SK-N-SH treated with all-trans-retinoic acid at 6 μM for 48 hours (cell line): ENCODE data around the gene AKAP7.

ENCODE experiments used
- ATAC-seq: fragments of 200-7000 bp; cut with Tn5 transposase; 3 replicates; pipeline ENCODE4 v1.9.1; 2020; ENCODE audit warnings: mild to moderate bottlenecking, moderate library complexity
- ARNTL ChIP-seq: fragments of 450-650 bp; formaldehyde crosslinking; IDR thresholded peaks from 2 replicates; pipeline ENCODE4 v1.5.0; 2020; ENCODE audit warnings: low read depth, mild to moderate bottlenecking, moderate library complexity, borderline replicate concordance
- BACH2 ChIP-seq: fragments of 250-450 bp; sonication (Bioruptor Pico); IDR thresholded peaks from 2 replicates; pipeline ENCODE4 v1.9.0; 2021; ENCODE audit warnings: mild to moderate bottlenecking, borderline replicate concordance
- CREB5 ChIP-seq: fragments of 250-450 bp; sonication (Bioruptor Pico); IDR thresholded peaks from 2 replicates; pipeline ENCODE4 v1.5.1; 2020; ENCODE audit warnings: low read depth, mild to moderate bottlenecking, moderate library complexity
- CSRNP3 ChIP-seq: fragments of 250-450 bp; sonication (Bioruptor Pico); IDR thresholded peaks from 2 replicates; pipeline ENCODE4 v1.5.1; 2021; ENCODE audit warnings: mild to moderate bottlenecking, moderate library complexity
- ESRRG ChIP-seq: fragments of 250-450 bp; sonication (Bioruptor Pico); IDR thresholded peaks from 2 replicates; pipeline ENCODE4 v1.6.1; 2021; ENCODE audit warnings: mild to moderate bottlenecking
- GLIS3 ChIP-seq: fragments of 250-450 bp; sonication (Bioruptor Pico); IDR thresholded peaks from 2 replicates; pipeline ENCODE4 v1.5.0; 2020; ENCODE audit warnings: mild to moderate bottlenecking, moderate library complexity
- ISL1 ChIP-seq: fragments of 250-450 bp; sonication (Bioruptor Pico); IDR thresholded peaks from 2 replicates; pipeline ENCODE4 v2.1.2; 2022; ENCODE audit warnings: mild to moderate bottlenecking, moderate library complexity
- PATZ1 ChIP-seq: fragments of 250-450 bp; sonication (Bioruptor Pico); IDR thresholded peaks from 2 replicates; pipeline ENCODE4 v1.8.0; 2020; ENCODE audit warnings: mild to moderate bottlenecking, moderate library complexity, borderline replicate concordance
- POU6F1 ChIP-seq: fragments of 250-450 bp; sonication (Bioruptor Pico); IDR thresholded peaks from 2 replicates; pipeline ENCODE4 v1.8.0; 2021; ENCODE audit warnings: low read depth, mild to moderate bottlenecking, moderate library complexity, borderline replicate concordance
- RARB ChIP-seq: fragments of 250-450 bp; sonication (Bioruptor Pico); IDR thresholded peaks from 2 replicates; pipeline ENCODE4 v1.8.0; 2021; ENCODE audit warnings: mild to moderate bottlenecking, moderate library complexity
- SNAI2 ChIP-seq: fragments of 250-450 bp; sonication (Bioruptor Pico); IDR thresholded peaks from 2 replicates; pipeline ENCODE4 v1.5.0; 2020; ENCODE audit warnings: mild to moderate bottlenecking, moderate library complexity
- TCF4 ChIP-seq: fragments of 250-450 bp; sonication (Bioruptor Pico); IDR thresholded peaks from 2 replicates; pipeline ENCODE4 v1.8.0; 2021; ENCODE audit warnings: mild to moderate bottlenecking, moderate library complexity, borderline replicate concordance
- TSHZ2 ChIP-seq: fragments of 250-450 bp; sonication (Bioruptor Pico); IDR thresholded peaks from 2 replicates; pipeline ENCODE4 v1.5.0; 2020; ENCODE audit warnings: mild to moderate bottlenecking, moderate library complexity
- ZFP3 ChIP-seq: fragments of 250-450 bp; sonication (Bioruptor Pico); IDR thresholded peaks from 2 replicates; pipeline ENCODE4 v1.5.0; 2020; ENCODE audit warnings: mild to moderate bottlenecking, moderate library complexity
- ZFP30 ChIP-seq: fragments of 450-650 bp; formaldehyde crosslinking; IDR thresholded peaks from 2 replicates; pipeline ENCODE4 v1.5.0; 2022; ENCODE audit warnings: mild to moderate bottlenecking, moderate library complexity
- ZNF565 ChIP-seq: fragments of 450-650 bp; formaldehyde crosslinking; conservative IDR thresholded peaks from 2 replicates; pipeline ENCODE4 v1.5.0; 2020; ENCODE audit warnings: low read depth, mild to moderate bottlenecking, moderate library complexity
- ZNF70 ChIP-seq: fragments of 450-650 bp; formaldehyde crosslinking; IDR thresholded peaks from 2 replicates; pipeline ENCODE4 v1.5.0; 2020; ENCODE audit warnings: mild to moderate bottlenecking, moderate library complexity
- ZNF8 ChIP-seq: fragments of 450-650 bp; formaldehyde crosslinking; IDR thresholded peaks from 2 replicates; pipeline ENCODE4 v1.5.0; 2020; ENCODE audit warnings: mild to moderate bottlenecking, moderate library complexity

Gene AKAP7

GRCh38 chr6:131136021-131136786, 937 bp downstream of the AKAP7 start:
- TF ChIP-seq SNAI2 (CRISPR knock-in tag) (no peak), RARB (CRISPR knock-in tag) (no peak), ZNF8 (no peak)
- TF ChIP-seq, all 23 proteins: peak for 0
- ATAC-seq: no peak; the same call in 2 of the 3 replicates

GRCh38 chr6:131139599-131139998, 4.3 kb downstream of the AKAP7 start:
- ATAC-seq: no peak
- TF ChIP-seq ARNTL (CRISPR knock-in tag) (no peak), CSRNP3 (CRISPR knock-in tag) (no peak), TCF4 (no peak), ISL1 (CRISPR knock-in tag) (no peak), BACH2 (no peak), ZNF70 (CRISPR knock-in tag) (no peak), GLIS3 (CRISPR knock-in tag) (no peak), TSHZ2 (no peak), ESRRG (CRISPR knock-in tag) (no peak)

GRCh38 chr6:131143319-131143718, 8.1 kb downstream of the AKAP7 start:
- no peak for ATAC-seq
- TF ChIP-seq RARB (CRISPR knock-in tag) (no peak), ZFP3 (CRISPR knock-in tag) (no peak), BACH2 (no peak), POU6F1 (no peak)

- TF ChIP-seq ZNF565 (CRISPR knock-in tag) (no peak), RARB (CRISPR knock-in tag) (no peak), CSRNP3 (CRISPR knock-in tag) (no peak), TCF4 (no peak), ZFP30 (CRISPR knock-in tag) (no peak), BACH2 (no peak), ZFP3 (CRISPR knock-in tag) (no peak), POU6F1 (no peak), PATZ1 (CRISPR knock-in tag) (no peak), ESRRG (CRISPR knock-in tag) (no peak), ZNF70 (CRISPR knock-in tag) (no peak), CREB5 (no peak), SNAI2 (CRISPR knock-in tag) (no peak)
- TF ChIP-seq, all 23 proteins: peak for 0
- no peak for ATAC-seq
These were observed 11.6 kb downstream of the AKAP7 start for GRCh38 chr6:131146865-131147264.
